NCI-H2081 treated with DMSO at 0.1 percent for 48 hours (cell line): ENCODE data around the gene EMP3.
"Not testable (repeated sequence)": the region's sequence is repeated elsewhere in the genome, so short reads cannot be mapped to it uniquely, and the experiment has no call there.

Experiments
- DNase-seq: peaks from one replicate; lab custom pipeline; 2025; lab: John Stamatoyannopoulos, UW

The EMP3 gene

DNA sequence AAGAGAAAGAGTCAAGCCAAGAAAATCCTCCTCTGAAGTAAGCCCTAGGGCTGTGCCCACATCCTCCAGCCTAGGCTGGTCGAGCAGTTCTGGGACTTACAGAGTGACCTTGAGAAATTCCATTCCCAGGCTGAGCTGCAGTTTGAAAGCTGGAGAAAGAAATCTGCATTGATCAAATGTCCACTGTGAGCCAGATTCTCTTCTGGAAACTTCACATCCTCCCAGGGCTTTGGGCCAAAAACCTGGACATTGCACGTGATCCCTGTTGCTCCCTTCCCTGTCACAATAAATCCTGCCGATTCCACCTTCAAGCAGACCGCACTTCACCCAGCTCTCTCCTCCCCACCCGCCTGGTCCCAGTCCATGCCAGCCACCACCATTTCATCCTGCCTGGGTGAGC, 22.7 kb downstream of the EMP3 start:
- DNase-seq, result no peak

DNA sequence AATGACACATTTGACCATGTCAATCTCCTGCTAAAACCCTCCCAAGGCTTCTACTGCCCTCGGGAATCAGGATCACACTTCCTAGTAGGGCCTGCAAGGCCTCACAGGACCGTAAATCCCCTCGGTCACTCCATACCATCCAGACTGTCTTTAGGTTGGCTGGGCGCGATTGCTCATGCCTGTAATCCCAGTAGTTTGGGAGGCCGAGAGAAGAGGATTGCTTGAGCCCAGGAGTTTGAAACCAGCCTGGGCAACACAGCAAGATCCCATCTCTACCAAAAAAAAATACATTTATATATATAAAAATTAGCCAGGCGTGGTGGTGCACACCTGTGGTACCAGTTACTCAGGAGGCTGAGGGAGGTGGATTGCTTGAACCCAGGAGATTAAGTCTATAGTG, 23.4 kb downstream of the EMP3 start:
- DNase-seq, result no peak

DNA sequence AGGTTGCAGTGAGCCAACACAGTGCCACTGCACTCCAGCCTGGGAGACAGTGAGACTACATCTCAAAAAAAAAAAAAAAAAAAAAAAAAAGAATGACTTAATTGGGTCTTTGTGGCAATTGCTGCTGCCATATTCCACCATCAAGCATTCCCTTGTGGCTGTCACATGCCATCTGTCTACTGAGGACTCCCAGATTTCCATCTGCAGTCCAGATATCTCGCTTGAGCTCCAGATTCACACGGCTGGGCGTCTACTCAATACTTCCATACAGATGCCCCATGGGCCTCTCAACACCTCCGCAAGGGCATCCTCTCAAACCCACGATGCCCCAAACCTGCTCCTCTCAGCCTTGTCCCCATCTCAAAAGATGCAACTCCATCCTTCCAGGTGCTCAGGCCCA, 25.5 kb downstream of the EMP3 start:
- DNase-seq, result no peak

DNA sequence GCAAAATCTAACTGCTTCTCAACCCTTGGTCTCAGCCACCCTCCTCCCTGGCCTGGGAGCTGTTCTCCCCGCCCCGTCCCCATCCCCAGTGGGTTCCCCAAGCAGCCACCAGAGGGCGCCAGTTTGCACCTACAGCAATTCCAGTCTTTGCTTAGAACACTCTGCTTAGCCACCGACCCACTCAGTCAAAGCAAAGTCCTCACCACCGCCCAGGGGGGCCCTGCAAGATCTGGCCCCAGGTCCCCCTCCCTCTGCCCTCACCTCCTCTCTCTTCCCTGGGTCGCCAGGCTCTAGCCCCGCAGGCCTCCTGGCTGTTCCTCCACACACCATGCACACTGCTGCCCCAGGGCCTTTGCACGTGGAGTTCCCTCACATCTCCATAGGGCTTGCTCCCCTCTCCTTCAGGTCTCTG, 26.0 kb downstream of the EMP3 start:
- DNase-seq, result no peak

DNA sequence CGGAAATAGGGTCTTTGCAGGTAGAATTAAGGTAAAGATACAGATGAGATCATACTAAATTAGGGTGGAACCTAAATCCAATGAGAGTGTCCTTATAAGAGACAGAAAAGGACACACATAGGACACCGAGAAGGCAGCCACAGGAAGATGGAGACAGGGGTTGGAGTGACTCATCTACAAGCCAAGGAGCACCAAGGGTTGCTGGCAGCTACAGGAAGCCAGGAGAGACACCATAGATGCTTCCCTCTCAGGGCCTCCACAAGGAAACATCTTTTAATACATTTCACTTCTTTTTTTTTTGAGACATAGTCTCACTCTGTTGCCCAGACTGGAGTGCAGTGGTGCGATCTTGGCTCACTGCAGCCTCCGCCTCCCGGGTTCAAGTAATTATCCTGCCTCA, 28.3 kb downstream of the EMP3 start:
- DNase-seq, result no peak

DNA sequence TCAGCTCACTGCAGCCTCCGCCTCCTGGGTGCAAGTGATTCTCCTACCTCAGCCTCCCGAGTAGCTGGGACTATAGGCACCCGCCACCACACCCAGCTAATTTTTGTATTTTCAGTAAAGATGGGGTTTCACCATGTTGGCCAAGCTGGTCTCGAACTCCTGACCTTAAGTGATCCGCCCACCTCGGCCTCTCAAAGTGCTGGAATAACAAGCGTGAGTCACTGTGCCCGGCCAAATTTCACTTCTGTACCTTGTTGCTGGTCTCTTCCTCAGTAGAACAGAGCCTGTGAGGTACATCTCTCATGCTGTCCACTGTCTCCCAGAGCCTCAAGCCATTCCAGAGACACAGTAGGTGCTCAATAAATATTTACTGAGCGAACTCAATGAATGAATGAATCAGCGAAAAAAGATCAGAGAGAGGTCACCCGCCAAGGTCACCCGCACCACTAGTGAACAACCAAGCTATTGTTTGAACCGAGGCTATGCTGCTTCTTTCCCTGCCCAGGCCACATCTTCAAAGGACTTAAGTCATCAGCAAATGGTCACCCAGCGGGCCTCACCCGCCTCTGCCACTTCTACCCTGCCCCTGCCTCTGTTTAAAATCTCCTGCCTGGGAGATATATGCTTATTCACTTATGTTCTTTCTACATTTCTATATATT, 29.1 kb downstream of the EMP3 start:
- DNase-seq, result no peak

DNA sequence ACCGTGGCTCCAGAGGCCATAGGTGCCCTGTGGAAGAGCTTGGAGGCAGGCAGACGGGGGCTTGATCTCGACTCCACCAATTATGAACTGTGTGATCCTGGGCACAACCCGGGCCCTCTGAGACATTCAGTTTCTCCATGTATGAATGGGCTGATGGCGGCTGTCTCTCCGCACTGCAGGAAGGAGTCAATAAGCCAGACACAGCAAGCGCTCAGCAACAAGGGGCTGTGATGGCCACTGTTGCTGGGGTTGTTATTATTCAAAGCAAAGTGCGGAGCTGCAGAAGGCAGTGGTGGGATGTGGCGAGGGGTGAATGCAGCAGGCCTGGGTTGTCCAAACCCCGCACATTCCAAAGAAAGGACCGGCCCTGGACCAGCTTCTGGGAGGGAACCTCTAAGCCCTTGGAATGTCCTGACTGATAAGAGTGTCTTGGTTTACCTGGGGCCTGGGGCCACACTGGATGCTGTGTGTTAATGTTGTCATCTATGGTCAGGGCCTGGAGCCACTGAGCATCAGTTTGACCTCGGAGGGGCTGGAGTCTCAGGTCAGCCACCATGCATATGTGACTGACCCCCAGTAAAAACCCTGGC, 30.1 kb downstream of the EMP3 start:
- no peak for DNase-seq

DNA sequence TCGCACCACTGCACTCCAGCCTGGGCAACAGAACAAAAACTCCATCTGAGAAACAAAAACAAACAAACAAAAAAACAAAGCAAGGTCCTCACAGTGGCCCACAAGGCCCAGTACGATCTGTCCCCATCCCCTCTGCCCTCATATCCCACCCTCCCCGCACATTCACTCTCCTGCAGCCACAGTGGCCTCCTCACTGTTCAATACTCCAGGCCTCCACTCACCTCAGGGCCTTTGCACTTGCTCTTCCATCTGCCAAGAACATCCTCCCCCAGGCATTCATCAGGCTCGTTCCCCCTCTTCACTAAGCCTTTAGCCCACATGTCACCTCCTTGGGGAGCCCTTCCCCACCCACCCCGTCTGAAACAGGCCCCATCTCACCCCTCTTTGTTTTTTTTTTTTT, 33.8 kb downstream of the EMP3 start:
- DNase-seq, result no peak

DNA sequence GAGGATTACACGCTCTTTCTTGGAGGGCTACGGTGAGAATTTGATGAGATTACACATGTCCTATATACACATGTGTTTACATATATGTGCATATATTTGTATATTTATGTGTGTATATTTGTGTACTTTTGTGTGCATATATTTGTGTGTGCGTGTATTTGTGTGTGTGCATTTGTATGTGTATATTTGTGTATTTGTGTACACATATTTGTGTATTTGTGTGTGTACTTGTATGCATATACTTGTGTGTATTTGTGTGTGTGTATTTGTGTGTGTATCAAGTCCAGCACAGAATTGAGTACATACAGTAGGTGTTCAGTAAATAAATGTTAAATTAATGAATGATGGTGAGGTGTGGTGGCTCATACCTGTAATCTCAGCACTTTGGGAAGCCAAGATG, 36.6 kb downstream of the EMP3 start:
- DNase-seq, result no peak

DNA sequence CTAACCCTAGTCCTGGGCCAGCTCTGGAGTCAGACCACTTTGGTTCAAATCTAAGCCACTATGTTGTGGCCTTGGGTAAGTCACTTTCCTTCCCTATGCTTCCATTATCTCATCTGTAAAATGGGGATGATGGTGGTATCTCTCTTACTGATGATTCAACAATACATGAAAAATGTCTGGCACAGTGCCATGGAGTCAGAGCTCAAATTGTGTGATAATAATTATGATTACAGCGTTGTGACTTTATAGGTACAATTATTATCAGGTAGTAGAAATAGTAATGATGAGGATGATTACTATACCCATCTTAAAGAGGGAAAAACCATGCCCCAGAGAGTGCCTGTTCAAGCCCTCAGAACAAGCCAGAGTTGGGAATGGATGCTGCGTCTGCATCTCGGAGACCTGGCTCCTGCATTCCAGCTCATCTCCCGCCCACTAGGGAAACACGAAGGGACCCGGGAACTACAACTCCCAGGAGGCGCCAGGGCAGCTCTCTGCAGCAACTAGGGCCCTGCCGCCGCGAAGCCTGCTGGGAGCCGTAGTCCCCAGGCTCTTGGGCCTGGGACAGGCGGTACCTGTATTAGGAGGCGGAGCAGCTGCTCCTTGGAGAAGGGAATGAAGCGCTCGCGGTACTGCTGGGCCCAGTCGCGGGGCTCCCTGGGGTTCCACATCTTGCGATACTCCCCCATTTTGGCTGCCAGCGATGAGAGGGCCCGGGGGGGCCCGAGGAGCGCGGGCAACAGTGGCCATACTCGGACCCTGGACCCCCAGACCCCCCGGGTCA, 37.6 kb downstream of the EMP3 start:
- peak; percentile 85 for DNase-seq

DNA sequence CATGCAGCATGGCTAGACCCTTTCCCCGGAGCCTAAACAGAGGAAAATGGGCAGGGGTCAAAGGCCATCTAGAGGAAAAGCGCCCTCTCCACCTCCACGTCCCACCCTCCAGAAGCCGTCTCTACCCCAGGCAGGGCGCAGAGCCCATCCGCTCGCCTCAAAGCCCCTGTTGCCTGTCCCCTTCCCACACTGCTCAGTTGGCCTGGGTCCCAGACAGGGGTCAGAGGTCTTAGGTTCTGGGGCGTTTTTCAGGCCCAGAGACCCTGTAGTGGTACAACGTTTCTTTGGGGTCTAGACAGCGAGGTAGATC, 38.1 kb downstream of the EMP3 start:
- no peak for DNase-seq

DNA sequence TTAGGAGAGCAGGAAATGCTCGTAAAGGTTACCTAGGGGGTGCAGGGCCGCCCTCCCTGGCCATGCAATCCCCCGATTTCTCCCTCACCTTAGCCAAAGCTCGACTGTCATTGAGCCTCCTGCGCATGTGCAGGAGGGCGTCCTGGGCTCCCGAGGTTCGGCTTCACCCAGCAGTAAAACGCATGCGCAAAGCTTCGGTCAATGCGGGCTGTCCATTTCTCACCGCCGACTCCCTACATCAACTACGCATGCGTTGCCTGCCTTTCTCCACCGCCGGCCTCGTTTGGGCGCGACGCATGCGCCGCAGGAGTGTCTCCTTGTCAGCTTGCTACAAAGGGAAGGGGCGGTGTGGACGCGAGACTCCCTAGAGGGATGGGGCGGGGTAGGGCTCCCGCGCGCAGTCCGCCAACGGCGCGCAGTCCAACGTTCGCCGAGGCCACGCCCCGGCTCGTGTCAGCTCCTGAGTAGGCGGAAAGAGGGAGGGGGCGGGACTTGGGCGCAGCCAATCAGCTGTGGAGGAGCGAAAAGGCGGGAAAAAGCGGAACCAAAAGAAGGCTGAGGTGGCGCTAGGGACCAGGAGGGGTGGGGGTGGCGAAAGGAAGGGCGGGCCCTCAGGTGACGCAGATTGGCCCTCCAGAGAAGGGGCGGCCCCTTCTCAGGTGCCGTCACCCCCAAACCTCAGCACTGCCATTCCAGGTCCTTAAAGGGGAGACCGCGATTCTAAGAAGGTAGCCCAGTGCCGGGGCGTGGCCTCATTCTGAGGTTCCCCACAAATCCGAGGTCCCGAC, 38.7 kb downstream of the EMP3 start, which contains the start of the genes SYNGR4 and TMEM143:
Gene SYNGR4 (plus strand): TSS at position 558 of the 788 bp plus-strand sequence. CDS start 1,476 bp downstream, outside the sequence.
Gene TMEM143 (minus strand): TSS at position 131 of the 788 bp plus-strand sequence. CDS start 20 bp downstream, at position 111.
- DNase-seq, result peak; percentile 98

DNA sequence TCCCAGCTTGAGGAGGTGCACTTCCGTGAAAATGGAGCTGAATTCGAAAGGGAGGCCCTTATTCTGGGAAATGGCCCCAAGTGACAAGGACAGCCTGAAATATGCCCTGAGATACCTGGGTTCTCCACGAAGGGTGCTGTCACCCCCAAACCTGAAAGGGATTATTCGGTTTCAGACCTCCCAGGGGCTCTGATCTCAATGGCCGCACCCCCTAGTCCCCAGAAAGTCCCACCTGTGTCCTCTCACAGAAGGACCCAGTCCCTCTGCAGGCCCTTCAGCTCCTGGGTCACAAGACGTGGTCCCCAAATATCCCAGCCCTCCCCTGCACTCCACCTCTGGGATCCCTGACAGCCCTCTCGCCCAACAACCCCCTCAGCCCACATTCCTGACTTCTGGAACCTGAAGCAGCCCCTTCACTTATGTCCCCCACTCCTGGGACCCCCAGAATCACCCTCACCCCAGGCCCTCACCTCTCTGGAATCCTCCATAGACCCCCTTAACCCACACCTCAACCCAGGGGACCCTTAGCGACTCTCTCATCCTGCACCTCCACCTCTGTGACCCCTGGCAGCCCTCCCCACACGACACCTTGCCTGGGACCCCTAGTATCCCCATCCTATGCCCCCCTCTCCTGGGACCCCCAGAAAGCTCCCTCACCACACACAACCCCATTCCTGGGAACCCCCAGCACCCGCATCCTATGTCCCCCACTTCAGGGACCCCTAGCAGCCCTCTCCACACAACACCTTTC, 39.4 kb downstream of the EMP3 start:
- no peak for DNase-seq

DNA sequence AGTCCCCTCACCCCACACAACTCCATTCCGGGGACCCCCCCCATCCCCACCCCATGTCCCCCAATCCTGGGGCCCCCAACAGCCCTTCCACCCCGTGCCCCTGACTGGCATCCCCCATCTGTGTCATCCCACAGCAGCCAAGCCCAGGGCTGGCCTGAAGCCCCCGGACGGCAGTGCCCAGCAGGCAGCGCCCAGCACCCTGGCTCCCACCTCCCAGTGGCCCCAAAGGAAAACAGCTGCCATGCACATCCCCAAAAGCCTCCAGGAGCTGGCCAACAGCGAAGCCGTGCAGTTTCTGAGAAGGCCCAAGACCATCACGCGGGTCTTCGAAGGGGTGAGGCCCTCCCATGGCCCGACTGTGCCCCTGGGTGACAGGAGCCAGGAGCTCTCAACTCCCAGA, 40.2 kb downstream of the EMP3 start:
- DNase-seq, result no peak

DNA sequence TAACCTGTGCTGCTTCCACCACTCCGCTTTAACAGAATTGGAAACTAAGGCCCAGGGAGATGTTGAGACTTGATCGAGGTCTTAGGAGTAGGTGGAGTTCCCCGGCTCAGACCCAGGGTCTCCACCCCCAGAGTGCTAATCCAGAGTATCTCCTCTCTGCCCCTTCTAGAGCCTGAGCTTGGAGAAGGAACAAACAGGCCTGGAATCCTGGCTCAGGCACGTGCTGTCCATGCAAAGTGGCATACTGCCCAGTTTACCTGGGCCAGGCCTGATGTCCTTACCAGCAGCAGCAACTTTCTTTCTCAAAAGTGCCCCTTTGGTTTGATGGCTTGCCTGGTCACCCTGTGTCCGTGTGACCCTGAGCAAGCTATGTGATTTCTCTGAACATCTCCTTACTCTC, 42.5 kb downstream of the EMP3 start:
- no peak for DNase-seq

DNA sequence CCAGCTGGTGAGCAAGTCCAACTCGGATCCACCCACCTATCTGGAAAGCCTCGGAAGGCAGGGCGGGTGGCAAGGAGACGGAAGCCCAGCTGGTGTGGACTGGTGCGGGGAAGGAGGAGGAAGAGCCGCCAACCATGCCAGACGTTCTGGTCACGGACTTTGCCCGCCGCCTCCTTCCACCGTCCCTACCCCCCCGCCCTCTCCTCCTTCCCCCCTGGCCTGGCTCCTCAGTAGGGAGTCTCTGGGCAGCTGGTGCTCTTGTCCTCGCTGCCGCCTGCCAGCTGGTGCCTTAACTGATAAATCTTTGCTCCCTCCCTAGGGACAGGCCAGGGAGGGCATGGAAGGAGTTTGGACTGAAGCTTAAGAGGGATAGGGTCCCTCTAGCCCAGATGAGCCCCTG, 43.6 kb downstream of the EMP3 start:
- DNase-seq, result no peak

DNA sequence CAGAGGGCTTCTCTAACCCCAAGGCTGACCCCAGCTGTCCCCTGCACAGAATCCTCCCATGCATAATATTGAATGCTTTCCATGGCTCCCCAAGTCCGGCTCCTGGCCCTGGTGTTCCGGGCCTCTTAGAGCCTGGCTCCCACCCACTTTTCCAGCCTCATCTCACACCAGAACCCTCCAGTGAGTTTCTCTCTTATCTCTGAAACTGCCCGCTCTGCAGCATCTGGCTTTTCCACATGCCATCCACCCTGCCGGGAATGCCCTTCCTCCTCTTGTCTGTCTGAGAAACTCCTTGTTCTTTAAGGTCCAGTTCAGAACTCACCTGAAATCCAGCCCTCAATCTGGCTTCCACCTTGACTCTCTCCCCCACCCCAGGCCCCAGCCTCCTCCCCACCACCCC, 45.6 kb downstream of the EMP3 start:
- no peak for DNase-seq

DNA sequence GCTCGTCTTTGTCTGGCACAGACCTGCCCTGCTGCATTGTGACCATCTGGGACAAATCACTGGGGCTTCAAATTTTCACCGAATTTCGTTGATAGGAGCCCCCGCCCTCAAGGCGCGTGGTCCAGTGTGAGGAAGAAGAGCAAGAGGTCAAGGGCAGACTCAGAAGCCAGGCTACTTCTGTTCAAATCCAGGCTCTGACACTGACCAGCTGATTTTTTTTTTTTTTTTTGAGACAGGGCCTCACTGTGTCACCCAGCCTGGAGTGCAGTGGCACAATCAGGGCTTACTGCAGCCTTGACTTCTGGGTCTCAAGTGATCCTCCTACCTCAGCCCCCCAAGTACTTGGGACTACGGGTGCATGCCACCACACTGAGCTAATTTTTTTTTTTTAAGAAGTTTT, 46.0 kb downstream of the EMP3 start:
- DNase-seq, result no peak

DNA sequence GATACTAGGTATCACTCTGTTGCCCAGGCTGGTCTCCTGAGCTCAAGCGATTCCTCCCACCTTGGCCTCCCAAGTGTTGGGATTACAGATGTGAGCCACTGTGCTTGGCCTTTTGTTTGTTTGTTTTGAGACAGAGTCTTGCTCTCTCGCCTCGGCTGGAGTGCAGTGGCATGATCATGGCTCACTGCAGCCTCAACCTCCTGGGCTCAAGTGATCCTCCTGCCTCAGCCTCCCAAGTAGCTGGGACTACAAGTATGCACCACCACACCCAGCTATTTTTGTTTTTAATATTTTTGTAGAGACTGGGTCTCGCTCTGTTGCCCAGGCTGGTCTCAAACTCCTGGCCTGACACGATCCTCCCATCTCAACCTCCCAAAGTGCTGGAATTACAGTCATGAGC, 46.4 kb downstream of the EMP3 start:
- DNase-seq, result not testable (repeated sequence)

DNA sequence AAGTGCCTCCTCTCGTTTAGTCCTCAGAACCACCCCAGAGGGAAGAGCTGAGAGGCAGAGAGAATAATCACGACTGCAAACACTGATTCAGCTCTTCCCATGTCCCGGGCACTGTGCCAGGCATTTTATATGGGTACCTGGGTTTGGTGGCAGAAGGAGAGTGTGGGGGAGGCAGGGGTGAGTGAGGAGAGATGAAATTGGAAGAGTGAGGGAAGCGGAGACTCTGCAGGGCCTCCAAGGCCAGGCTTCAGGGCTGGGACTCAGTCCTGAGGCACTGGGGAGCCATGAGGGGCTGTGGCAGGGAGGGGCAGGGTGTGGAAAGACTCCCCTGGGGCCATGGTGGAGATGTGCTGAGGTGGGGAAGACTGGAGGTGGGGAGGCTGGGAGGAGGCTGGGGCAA, 47.6 kb downstream of the EMP3 start:
- DNase-seq, result no peak

DNA sequence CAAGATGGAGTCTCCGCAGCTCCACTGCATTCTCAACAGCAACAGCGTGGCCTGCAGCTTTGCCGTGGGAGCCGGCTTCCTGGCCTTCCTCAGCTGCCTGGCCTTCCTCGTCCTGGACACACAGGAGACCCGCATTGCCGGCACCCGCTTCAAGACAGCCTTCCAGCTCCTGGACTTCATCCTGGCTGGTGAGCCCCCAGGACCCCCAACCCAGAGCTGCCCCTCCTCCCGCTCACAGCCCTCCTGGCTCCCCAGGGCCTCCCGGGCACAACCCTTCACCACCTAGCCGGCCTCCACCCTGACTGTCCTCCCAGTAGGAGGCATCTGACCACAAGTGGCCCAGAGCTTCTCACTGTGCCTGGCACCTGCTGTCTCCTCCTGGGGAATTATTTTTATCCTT, 48.2 kb downstream of the EMP3 start:
- no peak for DNase-seq

DNA sequence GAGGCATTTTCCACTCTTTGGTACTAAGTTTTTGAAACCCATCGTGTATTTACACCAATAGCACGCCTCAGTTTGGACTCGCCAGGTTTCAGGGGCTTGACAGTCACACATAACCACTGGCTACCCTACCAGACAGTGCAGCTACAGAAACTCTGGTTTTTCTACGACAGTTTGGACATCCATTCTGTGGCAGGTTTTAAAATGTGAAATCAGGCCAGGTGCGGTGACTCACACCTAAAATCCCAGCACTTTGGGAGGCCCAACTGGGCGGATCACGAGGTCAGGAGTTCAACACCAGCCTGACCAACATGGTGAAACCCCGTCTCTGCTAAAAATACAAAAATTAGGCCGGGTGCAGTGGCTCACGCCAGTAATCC, 52.8 kb downstream of the EMP3 start:
- DNase-seq, result no peak
